ENCODE measurements around the gene PIGA.

DNA sequence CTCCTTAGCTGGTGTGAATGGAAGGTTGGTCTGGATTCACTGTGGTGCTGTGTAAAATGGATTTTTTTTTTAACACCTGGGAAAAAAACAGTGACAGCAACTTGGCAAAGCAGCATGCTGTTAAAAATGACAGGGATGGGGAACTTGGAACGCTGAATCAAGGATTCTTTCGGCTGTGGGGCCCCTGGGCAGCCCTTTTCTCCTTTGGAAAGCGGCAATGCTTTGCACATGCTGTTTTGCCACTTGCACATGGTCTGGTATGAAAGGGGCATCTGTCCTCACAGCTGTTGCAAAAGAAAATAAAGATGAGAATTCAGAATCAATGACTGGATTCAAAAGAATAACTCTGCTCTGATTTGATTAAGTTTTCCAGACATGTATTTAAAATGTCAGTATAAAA, 10.7 kb upstream of the PIGA start:
- TF ChIP-seq POLR2AphosphoS5 (IDR thresholded peaks at IDR 0.05; ENCODE audit: low read depth, low read length), result no peak
- no peak for TF ChIP-seq SIN3A (IDR thresholded peaks at IDR 0.05; ENCODE audit: borderline replicate concordance, insufficient read depth, low read length)
